HepG2 (cell line): ENCODE measurements around the gene CR1L. TPM values are rescaled to one million over a fixed set of nuclear protein-coding genes. Genes with fewer than 3 reads are reported as not detected.

Source experiments
- ATAC-seq: fragments of 200-7000 bp; cut with Tn5 transposase; 3 replicates; pipeline ENCODE4 v1.9.1; 2020; ENCODE audit warnings: mild to moderate bottlenecking, moderate library complexity
- BruUV-seq: library from RNA; stranded (reverse); fragments of 400-500 nt; replicated peaks from 2 replicates; lab custom pipeline; 2021; lab: Mats Ljungman, UMichigan
- CTCF ChIA-PET: fragments of 300-600 bp; formaldehyde crosslinking; extraction: SDS; loops from one replicate; lab custom pipeline; 2021; ENCODE audit warnings: low total read pairs, inconsistent platforms, low intra/inter-chr PET ratio; lab: Yijun Ruan, JAX
- POLR2A ChIA-PET: fragments of 350-600 bp; sonication (Branson Sonifier 250); formaldehyde crosslinking; loops from one replicate; lab custom pipeline; 2020; ENCODE audit warnings: antibody characterized with exemption, inconsistent platforms; lab: Yijun Ruan, JAX
- DNase-seq: peaks from one replicate; pipeline ENCODE4 v3.0.0-alpha.2; 2015; ENCODE audit warnings: low spot score
- FAIRE-seq: peaks from 3 replicates; lab custom pipeline; 2011; peaks lifted over from hg19 to GRCh38; lab: Jason Lieb, UNC
- H2AFZ ChIP-seq: one replicate; pipeline ENCODE4 v1.6.1; 2011; ENCODE audit warnings: low read length, inconsistent platforms
- H3K27ac ChIP-seq: fragments of 300-600 bp; 3 replicates; pipeline ENCODE4 v1.8.0; 2011; ENCODE audit warnings: mixed run types, mild to moderate bottlenecking, mixed read lengths, low read length, inconsistent platforms; ENCODE audit not compliant: insufficient read depth; ENCODE audit errors: extremely low read length
- H3K27me3 ChIP-seq, 2 experiments: fragments of 200-600 bp in 1 of 2; 2 replicates in 1 of 2; 3 replicates in 1 of 2; pipeline versions ENCODE4 v1.6.0 to v1.8.0; 2011; ENCODE audit warnings: low read length in 2 of 2, mild to moderate bottlenecking in 2 of 2, moderate library complexity in 2 of 2, inconsistent platforms in 1 of 2; ENCODE audit not compliant: insufficient read depth in 2 of 2, control insufficient read depth in 1 of 2
- H3K36me3 ChIP-seq, 2 experiments: fragments of 200-600 bp in 1 of 2; replicated peaks in 1 of 2; 2 replicates in 1 of 2; 3 replicates in 1 of 2; pipeline versions ENCODE4 v1.5.1 to v1.8.0; 2011; ENCODE audit warnings: low read length in 2 of 2, inconsistent platforms in 1 of 2; ENCODE audit not compliant: insufficient read depth in 2 of 2, control insufficient read depth in 1 of 2
- H3K4me1 ChIP-seq: 2 replicates; pipeline ENCODE4 v1.5.1; 2012; ENCODE audit warnings: low read length, inconsistent platforms; ENCODE audit not compliant: insufficient read depth
- H3K4me2 ChIP-seq: 2 replicates; pipeline ENCODE4 v1.6.0; 2011; ENCODE audit warnings: low read depth, low read length, inconsistent platforms
- H3K4me3 ChIP-seq, 3 experiments: fragments of 200-600 bp in 1 of 3; sonication (generic), shearing (Covaris generic) in 1 of 3; replicated peaks in 1 of 3; 2 replicates each; pipeline ENCODE4 v1.5.1; 2011 to 2016; ENCODE audit warnings: low read length in 3 of 3, inconsistent platforms in 2 of 3, low read depth in 2 of 3, mild to moderate bottlenecking in 2 of 3, control low read depth in 1 of 3, mixed read lengths in 1 of 3; ENCODE audit not compliant: insufficient read depth in 1 of 3
- H3K79me2 ChIP-seq: one replicate; pipeline ENCODE4 v1.6.1; 2011; ENCODE audit warnings: low read length, inconsistent platforms; ENCODE audit not compliant: insufficient read depth
- H3K9ac ChIP-seq: 2 replicates; pipeline ENCODE4 v1.6.0; 2011; ENCODE audit warnings: mild to moderate bottlenecking, low read depth, low read length, inconsistent platforms; ENCODE audit not compliant: insufficient read depth
- H3K9me3 ChIP-seq: 2 replicates; pipeline ENCODE4 v1.5.1; 2012; ENCODE audit warnings: mild to moderate bottlenecking, low read length
- H4K20me1 ChIP-seq: 2 replicates; pipeline ENCODE4 v1.6.0; 2011; ENCODE audit warnings: inconsistent platforms, mild to moderate bottlenecking, low read length, moderate library complexity; ENCODE audit not compliant: insufficient read depth
- CBX1 ChIP-seq: IDR thresholded peaks from one replicate; pipeline ENCODE4 v1.6.1; 2016; ENCODE audit warnings: antibody characterized with exemption, low read depth
- GTF2F1 ChIP-seq: fragments of 150-350 bp; IDR thresholded peaks from 2 replicates; pipeline ENCODE4 v1.6.1; 2014; ENCODE audit warnings: low read length
- STAG1 ChIP-seq: sonication (generic); formaldehyde crosslinking; IDR thresholded peaks from 2 replicates; pipeline ENCODE4 v1.4.0; 2020; ENCODE audit warnings: missing genetic modification reagents
- STAT5B ChIP-seq: sonication (generic); formaldehyde crosslinking; IDR thresholded peaks from 2 replicates; pipeline ENCODE4 v1.4.0; 2020; ENCODE audit warnings: missing genetic modification reagents
- ZNF263 ChIP-seq: sonication (generic); formaldehyde crosslinking; IDR thresholded peaks from 2 replicates; pipeline ENCODE4 v1.4.0; 2020; ENCODE audit warnings: missing genetic modification reagents
- ZNF652 ChIP-seq: IDR thresholded peaks from 2 replicates; pipeline ENCODE4 v1.6.1; 2016; ENCODE audit warnings: low read depth, borderline replicate concordance
- WGBS: methylation state at CpG from one replicate; pipeline ENCODE4 v1.1.6; 2017; ENCODE audit warnings: low lambda C conversion rate; 5-methylcytosine and 5-hydroxymethylcytosine counted together
- in situ Hi-C: cut with HindIII; loops from 2 replicates; pipeline ENCODE4 v1.10.0; 2017; ENCODE audit warnings: low pct_unique_long_range_greater_than_20kb; ENCODE audit not compliant: extremely low pct_ligation_motif_present
- intact Hi-C: fragments of 100-400 bp; cut with micrococcal nuclease; formaldehyde crosslinking; loops from one replicate; pipeline ENCODE4 v1.10.0; 2022; ENCODE audit not compliant: unreplicated experiment
- polyA plus RNA-seq, 8 experiments: library from polyadenylated mRNA; depleted of rRNA in 3 of 8; stranded (reverse) in 7 of 8; unstranded in 1 of 8; fragments of >200 nt; fragmentation: Illumina TruSeq in 4 of 8; extraction: Trizol in 4 of 8; gene quantifications; 2 replicates each; pipeline versions ENCODE4 v1.2.1 to v1.2.3, GENCODE V29; 2011 to 2016; ENCODE audit warnings: low read depth in 4 of 8, missing spikeins in 1 of 8, mixed read lengths in 1 of 8; ENCODE audit not compliant: insufficient read depth in 1 of 8
- total RNA-seq, 5 experiments: library from RNA; depleted of rRNA; stranded (reverse); fragments of >200 nt; fragmentation: Illumina TruSeq; extraction: Trizol; gene quantifications; 2 replicates each; pipeline ENCODE4 v1.2.3, GENCODE V29; 2016; ENCODE audit warnings: low read depth in 1 of 5
- TF ChIP-seq, protein P1 (sequence below), 2 experiments: sonication (generic) in 1 of 2; formaldehyde crosslinking in 1 of 2; IDR thresholded peaks; 2 replicates each; pipeline versions ENCODE4 v1.4.0 to v1.6.1; 2016 to 2020; ENCODE audit warnings: borderline replicate concordance in 1 of 2, low read depth in 1 of 2, mild to moderate bottlenecking in 1 of 2, missing genetic modification reagents in 1 of 2
- TF ChIP-seq, protein P2 (sequence below): sonication (generic); formaldehyde crosslinking; IDR thresholded peaks from 2 replicates; pipeline ENCODE4 v1.4.0; 2020; ENCODE audit warnings: missing genetic modification reagents, borderline replicate concordance
- TF ChIP-seq, protein P3 (sequence below): sonication (generic); formaldehyde crosslinking; IDR thresholded peaks from 2 replicates; pipeline ENCODE4 v1.8.0; 2023; ENCODE audit warnings: mild to moderate bottlenecking, missing genetic modification reagents

CR1L gene
- total and polyA plus RNA-seq, 2 of the 13 experiments (the other 11 are each of a cell fraction or from before 2014, with no cell fraction given): not detected

DNA sequence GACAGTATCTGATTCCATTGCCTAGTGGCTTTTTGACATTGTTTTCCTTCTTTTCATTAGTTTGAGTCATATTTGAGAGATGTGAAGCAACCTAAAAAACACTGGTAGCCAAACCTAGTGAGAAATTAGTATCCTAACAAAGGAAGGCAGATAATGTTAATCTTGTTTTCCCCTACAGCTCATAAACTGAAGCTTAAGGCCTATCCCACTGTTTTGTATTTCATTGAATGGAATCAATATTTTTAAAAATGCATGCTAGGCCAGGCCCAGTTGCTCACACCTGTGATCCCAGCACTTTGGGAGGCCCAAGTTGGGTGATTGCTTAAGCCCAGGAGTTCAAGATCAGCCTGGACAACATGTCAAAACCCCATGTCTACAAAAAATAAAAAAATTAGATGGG is 1.2 kb downstream of the CR1L start:
- no TSS peak for BruUV-seq
- H3K4me2 ChIP-seq: no peak overlapping the region
- no peaks in the 10 kb centered on the region for H3K79me2 ChIP-seq
- no peaks in the 10 kb centered on the region for H3K4me1 ChIP-seq
- ChIA-PET CTCF (no interaction called here), POLR2A (no interaction called here)
- TF ChIP-seq ZNF263 (CRISPR knock-in tag) (no peak), GTF2F1 (no peak)
- H3K27me3 ChIP-seq: peaks cover 3% of the 10 kb centered on the region in 2 experiments; a peak in 2 of 5 replicates
- no peaks in the 10 kb centered on the region for H3K9me3 ChIP-seq
- no peak for FAIRE-seq
- no peak for ATAC-seq
- H3K36me3 ChIP-seq: no peaks in the 10 kb centered on the region; a peak in 1 of 5 replicates
- H2AFZ ChIP-seq: no peak overlapping the region
- intact Hi-C loops: no loop called here
- no peak overlapping the region for H3K4me3 ChIP-seq
- H3K9ac ChIP-seq: no peak overlapping the region
- no peak overlapping the region for H3K27ac ChIP-seq
- no peak for DNase-seq
- in situ Hi-C loops: no loop called here
- H4K20me1 ChIP-seq: no peaks in the 10 kb centered on the region

DNA sequence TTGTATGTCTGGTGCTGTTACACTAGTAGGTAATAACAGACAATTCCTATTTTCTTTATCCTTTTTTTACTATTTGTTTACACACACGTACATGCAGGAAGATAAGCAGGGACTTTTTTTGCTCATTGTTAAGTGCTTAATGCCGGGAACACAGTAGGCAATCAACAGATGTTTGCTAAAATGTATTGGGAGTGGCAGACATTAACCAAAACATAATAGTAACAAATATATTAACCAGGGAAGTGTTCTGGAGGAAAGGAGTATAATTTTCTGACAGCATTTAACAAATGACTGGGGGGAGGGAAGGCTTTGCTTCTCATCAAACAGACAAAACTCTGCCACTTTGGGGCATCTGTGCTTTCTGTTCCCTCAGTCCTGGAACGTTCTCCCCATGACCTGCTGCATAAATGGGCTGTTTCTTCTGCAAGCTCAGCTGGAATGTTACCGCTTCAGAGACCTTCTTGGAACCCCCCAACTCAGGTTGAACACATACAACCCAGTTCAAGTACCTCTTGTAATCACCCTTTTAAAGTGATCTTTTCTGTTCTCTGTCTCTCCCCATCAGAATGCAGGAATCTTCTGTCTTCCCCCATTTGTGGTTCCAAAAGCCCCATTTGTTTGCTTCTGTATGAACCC is 2.1 kb downstream of the CR1L start:
- Histone ChIP-seq H3K9me3 (no peaks in the 10 kb centered on the region), H3K79me2 (no peaks in the 10 kb centered on the region), H3K4me2 (no peak overlapping the region), H2AFZ (no peak overlapping the region), H3K27ac (no peak overlapping the region), H3K9ac (no peak overlapping the region), H4K20me1 (no peaks in the 10 kb centered on the region), H3K27me3 (peaks cover 3% of the 10 kb centered on the region in 2 experiments; a peak in 2 of 5 replicates), H3K4me3 (no peak overlapping the region), H3K4me1 (no peaks in the 10 kb centered on the region), H3K36me3 (no peaks in the 10 kb centered on the region; a peak in 1 of 5 replicates)
- no peak for FAIRE-seq
- WGBS: 9% methylated on average over 4 of the region's 4 CpGs
- CTCF ChIA-PET: no interaction called here
- intact Hi-C loops: no loop called here
- no TSS peak for BruUV-seq
- POLR2A ChIA-PET: no interaction called here
- in situ Hi-C loops: no loop called here
- ATAC-seq: no peak
- DNase-seq: no peak
- TF ChIP-seq CBX1 (no peak), ZNF652 (CRISPR knock-in tag) (no peak), STAG1 (CRISPR knock-in tag) (no peak), STAT5B (no peak)
- TF ChIP-seq, protein P1, sequence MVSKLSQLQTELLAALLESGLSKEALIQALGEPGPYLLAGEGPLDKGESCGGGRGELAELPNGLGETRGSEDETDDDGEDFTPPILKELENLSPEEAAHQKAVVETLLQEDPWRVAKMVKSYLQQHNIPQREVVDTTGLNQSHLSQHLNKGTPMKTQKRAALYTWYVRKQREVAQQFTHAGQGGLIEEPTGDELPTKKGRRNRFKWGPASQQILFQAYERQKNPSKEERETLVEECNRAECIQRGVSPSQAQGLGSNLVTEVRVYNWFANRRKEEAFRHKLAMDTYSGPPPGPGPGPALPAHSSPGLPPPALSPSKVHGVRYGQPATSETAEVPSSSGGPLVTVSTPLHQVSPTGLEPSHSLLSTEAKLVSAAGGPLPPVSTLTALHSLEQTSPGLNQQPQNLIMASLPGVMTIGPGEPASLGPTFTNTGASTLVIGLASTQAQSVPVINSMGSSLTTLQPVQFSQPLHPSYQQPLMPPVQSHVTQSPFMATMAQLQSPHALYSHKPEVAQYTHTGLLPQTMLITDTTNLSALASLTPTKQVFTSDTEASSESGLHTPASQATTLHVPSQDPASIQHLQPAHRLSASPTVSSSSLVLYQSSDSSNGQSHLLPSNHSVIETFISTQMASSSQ (IDR thresholded peaks at IDR 0.05; ENCODE audit: low read depth): no peak
- TF ChIP-seq, protein P1 (CRISPR knock-in tag; IDR thresholded peaks at IDR 0.05; ENCODE audit: borderline replicate concordance): no peak
- TF ChIP-seq, protein P2, sequence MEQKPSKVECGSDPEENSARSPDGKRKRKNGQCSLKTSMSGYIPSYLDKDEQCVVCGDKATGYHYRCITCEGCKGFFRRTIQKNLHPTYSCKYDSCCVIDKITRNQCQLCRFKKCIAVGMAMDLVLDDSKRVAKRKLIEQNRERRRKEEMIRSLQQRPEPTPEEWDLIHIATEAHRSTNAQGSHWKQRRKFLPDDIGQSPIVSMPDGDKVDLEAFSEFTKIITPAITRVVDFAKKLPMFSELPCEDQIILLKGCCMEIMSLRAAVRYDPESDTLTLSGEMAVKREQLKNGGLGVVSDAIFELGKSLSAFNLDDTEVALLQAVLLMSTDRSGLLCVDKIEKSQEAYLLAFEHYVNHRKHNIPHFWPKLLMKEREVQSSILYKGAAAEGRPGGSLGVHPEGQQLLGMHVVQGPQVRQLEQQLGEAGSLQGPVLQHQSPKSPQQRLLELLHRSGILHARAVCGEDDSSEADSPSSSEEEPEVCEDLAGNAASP: no peak
- TF ChIP-seq, protein P3, sequence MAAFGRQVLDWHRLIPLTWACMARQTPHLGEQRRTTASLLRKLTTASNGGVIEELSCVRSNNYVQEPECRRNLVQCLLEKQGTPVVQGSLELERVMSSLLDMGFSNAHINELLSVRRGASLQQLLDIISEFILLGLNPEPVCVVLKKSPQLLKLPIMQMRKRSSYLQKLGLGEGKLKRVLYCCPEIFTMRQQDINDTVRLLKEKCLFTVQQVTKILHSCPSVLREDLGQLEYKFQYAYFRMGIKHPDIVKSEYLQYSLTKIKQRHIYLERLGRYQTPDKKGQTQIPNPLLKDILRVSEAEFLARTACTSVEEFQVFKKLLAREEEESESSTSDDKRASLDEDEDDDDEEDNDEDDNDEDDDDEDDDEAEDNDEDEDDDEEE (CRISPR knock-in tag): no peak
